ENCODE measurements around the gene AKR1D1.
"Not testable (repeated sequence)": the region's sequence is repeated elsewhere in the genome, so short reads cannot be mapped to it uniquely, and the experiment has no call there.

The AKR1D1 gene

DNA sequence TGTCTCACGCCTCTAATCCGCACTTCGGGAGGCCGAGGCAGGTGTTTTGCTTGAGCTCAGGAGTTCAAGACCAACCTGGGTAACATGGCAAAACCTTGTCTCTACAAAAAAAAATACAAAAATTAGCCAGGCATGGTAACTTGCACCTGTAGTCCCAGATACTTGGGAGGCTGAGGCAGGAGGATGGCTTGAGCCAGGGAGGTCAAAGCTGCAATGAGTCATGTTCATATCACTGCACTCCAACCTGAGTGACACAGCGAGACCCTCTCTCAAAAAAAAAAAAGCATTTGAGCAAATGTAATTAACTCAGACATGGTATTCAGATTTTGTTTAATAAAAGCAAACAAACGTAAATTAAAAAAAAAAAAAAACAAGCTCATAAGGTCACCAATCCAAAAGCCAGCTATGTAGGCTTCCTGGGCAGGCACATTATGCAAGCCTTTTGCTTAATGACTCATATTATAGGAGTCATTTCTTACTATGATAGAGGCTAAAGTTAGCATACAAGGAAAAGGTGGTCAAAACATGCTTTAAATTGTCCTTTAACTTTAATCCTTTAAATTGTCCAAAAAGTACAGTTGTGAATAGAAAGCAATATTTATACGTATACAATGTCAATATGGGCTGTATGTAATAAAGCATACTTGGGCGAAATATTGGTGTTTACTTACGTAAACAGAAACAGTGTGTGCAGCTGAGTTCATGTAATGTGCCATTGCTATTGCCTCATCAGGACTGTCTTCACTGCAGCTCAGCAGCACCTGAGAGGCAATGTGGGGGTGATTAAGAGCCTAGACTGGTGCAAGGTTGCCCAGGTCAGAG is 13.0 kb downstream of the AKR1D1 start:
- no peak for TF ChIP-seq TARDBP (IDR thresholded peaks at IDR 0.05)
- TF ChIP-seq FOXK2 (IDR thresholded peaks at IDR 0.05): no peak
- no peak for TF ChIP-seq ELF4 (IDR thresholded peaks at IDR 0.05)
- no peak for TF ChIP-seq SP1 (IDR thresholded peaks at IDR 0.05)
- TF ChIP-seq HDGF (IDR thresholded peaks at IDR 0.05; ENCODE audit: borderline replicate concordance): no peak
- TF ChIP-seq ZNF384 (IDR thresholded peaks at IDR 0.05): no peak
- TF ChIP-seq FOXA1 (IDR thresholded peaks at IDR 0.05): no peak
- TF ChIP-seq BHLHE40 (IDR thresholded peaks at IDR 0.05; ENCODE audit: borderline replicate concordance): no peak
- TF ChIP-seq FOXM1 (IDR thresholded peaks at IDR 0.05; ENCODE audit: borderline replicate concordance): no peak
- TF ChIP-seq PKNOX1 (IDR thresholded peaks at IDR 0.05): no peak
- no peak for DNase-seq (ENCODE audit: extremely low spot score)
- ChIA-PET CTCF (no interaction called here), POLR2A (no interaction called here)

GRCh38 chr7:138091032-138091431 is 14.8 kb downstream of the AKR1D1 start:
- no peak for DNase-seq (ENCODE audit: extremely low spot score)
- ChIA-PET POLR2A (no interaction called here), CTCF (no interaction called here)
- TF ChIP-seq FOXM1 (IDR thresholded peaks at IDR 0.05; ENCODE audit: borderline replicate concordance) (no peak), SUZ12 (IDR thresholded peaks at IDR 0.05) (no peak), CTBP1 (IDR thresholded peaks at IDR 0.05; ENCODE audit: borderline replicate concordance) (no peak), SP1 (IDR thresholded peaks at IDR 0.05) (no peak), ARNT (IDR thresholded peaks at IDR 0.05) (no peak), HDGF (IDR thresholded peaks at IDR 0.05; ENCODE audit: borderline replicate concordance) (no peak)

- POLR2A ChIA-PET; DNase-seq (ENCODE audit: extremely low spot score): not testable (repeated sequence)
- CTCF ChIA-PET: interaction anchor here (0.7 kb wide), 1 partner anchor 466 kb away, joined by 4 read pairs; no protein-coding TSS in a partner anchor
These were observed 15.6 kb downstream of the AKR1D1 start for GRCh38 chr7:138091840-138092239.

- DNase-seq (ENCODE audit: extremely low spot score): no peak
- POLR2A ChIA-PET: no interaction called here
- TF ChIP-seq FOXA1 (IDR thresholded peaks at IDR 0.05) (no peak), ARNT (IDR thresholded peaks at IDR 0.05) (no peak), TARDBP (IDR thresholded peaks at IDR 0.05) (no peak)
- CTCF ChIA-PET: no interaction called here
These were observed 16.3 kb downstream of the AKR1D1 start for GRCh38 chr7:138092486-138093028.

GRCh38 chr7:138095972-138096935 is 20.0 kb downstream of the AKR1D1 start:
- TF ChIP-seq FOXK2 (IDR thresholded peaks at IDR 0.05) (no peak), SP1 (IDR thresholded peaks at IDR 0.05) (no peak), L3MBTL2 (conservative IDR thresholded peaks at IDR 0.05) (no peak)
- no peak for DNase-seq (ENCODE audit: extremely low spot score)
- ChIA-PET POLR2A (no interaction called here), CTCF (interaction anchor here (0.7 kb wide), 1 partner anchor 9 kb away, joined by 5 read pairs; no protein-coding TSS in a partner anchor)

- POLR2A ChIA-PET: no interaction called here
- TF ChIP-seq HDGF (IDR thresholded peaks at IDR 0.05; ENCODE audit: borderline replicate concordance) (no peak), LEF1 (IDR thresholded peaks at IDR 0.05; ENCODE audit: borderline replicate concordance) (no peak), BHLHE40 (IDR thresholded peaks at IDR 0.05; ENCODE audit: borderline replicate concordance) (no peak), ARNT (IDR thresholded peaks at IDR 0.05) (no peak), L3MBTL2 (conservative IDR thresholded peaks at IDR 0.05) (no peak), FOXM1 (IDR thresholded peaks at IDR 0.05; ENCODE audit: borderline replicate concordance) (no peak), FOXK2 (IDR thresholded peaks at IDR 0.05) (no peak), CTBP1 (IDR thresholded peaks at IDR 0.05; ENCODE audit: borderline replicate concordance) (no peak), ELF4 (IDR thresholded peaks at IDR 0.05) (no peak), NFRKB (IDR thresholded peaks at IDR 0.05) (no peak), FOXA1 (IDR thresholded peaks at IDR 0.05) (no peak), PKNOX1 (IDR thresholded peaks at IDR 0.05) (no peak), ZNF384 (IDR thresholded peaks at IDR 0.05) (no peak), SP1 (IDR thresholded peaks at IDR 0.05) (no peak)
- peak; percentile 41 for DNase-seq (ENCODE audit: extremely low spot score)
- CTCF ChIA-PET: no interaction called here
These were observed 20.9 kb downstream of the AKR1D1 start for GRCh38 chr7:138097064-138097741.

DNA sequence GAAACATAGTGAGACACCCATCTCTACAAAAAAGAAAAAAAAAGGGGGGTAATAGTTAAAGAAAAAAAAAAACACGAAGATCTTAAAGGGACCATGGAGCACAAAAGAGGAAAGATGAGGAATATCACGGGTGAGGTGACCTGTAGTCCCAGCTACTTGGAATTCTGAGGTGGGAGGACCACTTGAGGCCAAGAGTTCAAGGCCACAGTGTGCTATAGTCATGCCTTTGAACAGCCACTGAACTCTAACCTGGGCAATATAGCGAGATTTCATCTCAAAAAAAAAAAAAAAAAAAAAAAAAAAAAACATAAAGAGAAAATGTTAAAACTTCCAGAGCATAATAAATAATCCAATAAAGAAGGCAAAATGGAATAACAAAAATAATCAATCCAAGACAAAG is 23.6 kb downstream of the AKR1D1 start:
- no peak for TF ChIP-seq ARNT (IDR thresholded peaks at IDR 0.05)
- no peak for DNase-seq (ENCODE audit: extremely low spot score)
- CTCF ChIA-PET: no interaction called here
- POLR2A ChIA-PET: no interaction called here
